Endometrial microvascular endothelial cells (primary cell): ENCODE results near the gene CNTFR. TPM values are rescaled to one million over a fixed set of nuclear protein-coding genes. Genes with fewer than 3 reads are reported as not detected.

ENCODE experiments used
- in situ Hi-C: cut with HindIII; loops from 2 replicates; pipeline ENCODE4 v1.10.0; 2017; ENCODE audit warnings: low sequenced_read_pairs, low pct_unique_long_range_greater_than_20kb; ENCODE audit errors: inconsistent ontology term
- total RNA-seq: library from RNA; depleted of rRNA; stranded (reverse); fragments of >200 nt; gene quantifications from one replicate; pipeline ENCODE4 v1.2.3, GENCODE V29; 2015; ENCODE audit errors: inconsistent ontology term

Gene CNTFR
- total RNA-seq, 1 donor from 2014 or later = not detected

DNA sequence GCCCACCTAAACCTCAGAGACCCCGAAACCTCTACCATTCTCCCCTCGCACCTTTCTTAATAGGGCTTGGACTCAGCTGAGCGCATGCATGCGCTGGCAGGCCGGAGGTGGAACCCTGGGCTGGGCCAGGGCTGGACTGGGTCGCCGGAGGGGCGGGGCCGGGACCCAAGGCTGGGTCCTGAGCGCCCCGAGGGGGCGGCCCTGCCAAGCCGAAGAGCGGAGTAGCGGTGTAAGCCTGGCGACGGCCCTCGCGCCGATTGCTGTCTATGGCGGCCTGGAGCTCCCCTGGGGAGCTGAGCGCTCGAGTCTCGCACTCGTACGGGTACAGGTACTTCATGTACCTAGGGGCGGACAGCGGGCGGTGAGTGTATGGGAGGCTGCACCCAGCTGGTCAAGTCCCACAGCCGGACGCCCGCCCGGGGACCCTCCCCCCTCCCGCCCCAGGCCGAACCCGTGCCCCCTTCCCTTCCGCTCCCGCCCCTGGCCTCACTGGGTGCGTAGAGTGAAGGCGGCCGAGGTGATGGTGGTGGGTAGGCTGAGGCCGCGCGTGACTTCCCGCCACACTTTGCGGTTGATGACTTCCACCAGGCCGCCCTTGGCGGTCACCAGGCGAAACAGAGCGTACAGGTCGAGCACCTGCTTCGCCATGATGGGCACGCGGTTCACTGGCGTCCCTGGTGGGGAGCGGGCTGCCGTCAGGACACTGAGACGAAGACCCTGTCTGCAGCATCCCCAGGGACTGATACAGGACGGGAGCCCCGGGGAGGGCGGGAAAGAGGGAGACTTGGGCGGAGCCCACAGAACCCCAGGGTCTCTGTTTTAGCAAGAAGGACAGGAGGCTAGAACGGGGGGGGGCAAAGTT lies 34.1 kb upstream of the CNTFR start:
- in situ Hi-C loops = no loop called here

- in situ Hi-C loops = no loop called here
Observed at GRCh38 chr9:34620061-34620994, 30.8 kb upstream of the CNTFR start, which contains the start of gene DCTN3. Gene DCTN3, minus strand, starts transcription at chr9:34620495. Its CDS starts 31 bp downstream, at chr9:34620464.

GRCh38 chr9:34615132-34615531 lies 25.6 kb upstream of the CNTFR start:
- in situ Hi-C loops = no loop called here

DNA sequence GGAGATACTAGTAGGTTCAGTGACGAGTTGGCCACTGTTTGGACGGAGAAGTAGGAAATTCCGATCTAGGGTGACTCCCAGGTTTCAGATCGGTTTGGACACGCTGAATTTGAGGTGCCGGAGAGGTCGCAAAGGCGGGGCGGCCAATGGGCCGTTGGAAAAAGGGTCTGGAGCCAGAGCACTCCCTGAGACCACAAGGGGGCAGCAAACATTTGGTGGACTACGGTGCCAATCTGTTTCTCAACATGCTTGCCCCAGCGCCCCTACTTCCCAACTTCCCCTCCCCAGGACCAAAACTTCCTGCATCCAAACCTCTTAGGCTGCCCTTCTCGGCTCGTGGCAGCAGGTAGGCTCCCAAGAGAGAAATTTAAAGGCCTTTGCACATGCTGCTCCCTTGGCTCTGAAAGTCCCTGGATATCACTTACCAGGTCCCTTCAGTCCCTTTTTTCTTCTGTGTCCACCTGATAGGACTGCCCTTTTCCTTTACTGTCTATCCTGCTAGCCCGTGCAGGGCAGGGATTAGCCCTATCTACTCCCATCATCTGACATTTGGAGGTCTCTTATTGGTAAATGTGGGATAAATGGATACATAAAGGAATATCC lies 23.4 kb upstream of the CNTFR start:
- in situ Hi-C loops = no loop called here

DNA sequence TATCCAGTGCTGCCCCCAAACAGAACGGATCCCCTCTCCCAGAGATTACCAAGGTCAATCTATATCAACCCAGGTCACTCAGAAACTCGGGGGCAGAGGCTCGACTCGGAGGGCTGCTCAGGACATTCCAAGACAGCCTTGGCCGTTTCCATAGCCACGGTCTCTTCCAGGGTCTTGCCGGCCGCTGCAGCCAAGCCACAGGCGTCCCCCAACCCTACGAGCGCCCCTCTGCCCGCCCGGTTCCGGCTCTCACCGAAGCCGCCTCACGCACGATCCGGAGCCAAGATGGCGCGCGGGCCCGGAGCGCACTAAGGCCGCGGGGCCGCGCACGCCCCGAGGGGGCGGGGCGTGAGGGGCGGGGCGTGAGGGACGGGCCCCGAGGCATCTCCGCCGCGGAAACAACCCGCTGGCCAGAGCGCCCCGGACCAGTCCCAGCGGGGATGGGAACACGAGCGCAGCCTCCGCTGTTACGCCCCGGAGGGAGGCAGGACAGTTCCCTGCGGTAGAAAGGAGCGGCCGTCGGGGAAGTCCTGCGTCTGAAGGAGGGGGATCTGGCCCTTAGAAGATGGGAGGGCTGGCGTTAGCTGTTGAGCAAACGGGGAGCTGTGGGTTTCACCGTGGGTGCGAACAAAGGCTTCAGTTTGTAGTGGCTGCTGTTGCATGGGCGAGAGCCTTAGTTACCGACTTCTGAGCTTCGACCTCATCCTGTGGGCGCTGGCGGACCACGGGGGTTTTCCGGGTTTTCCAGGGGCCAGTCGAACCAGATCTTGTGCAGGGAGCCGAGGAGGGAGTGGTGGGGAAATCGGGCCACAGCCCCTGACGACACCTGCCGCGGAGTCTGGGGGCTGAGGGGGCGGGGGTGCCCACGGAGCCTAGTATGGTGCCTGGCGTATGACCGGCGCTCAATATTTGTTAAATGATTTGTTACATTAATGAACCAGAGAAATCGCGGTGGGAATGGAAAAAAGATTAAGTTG lies 22.6 kb upstream of the CNTFR start, which contains the start of gene RPP25L:
Gene RPP25L (minus strand): TSS at position 287 of the 977 bp plus-strand sequence. CDS start 801 bp downstream, outside the sequence.
- in situ Hi-C loops = no loop called here

DNA sequence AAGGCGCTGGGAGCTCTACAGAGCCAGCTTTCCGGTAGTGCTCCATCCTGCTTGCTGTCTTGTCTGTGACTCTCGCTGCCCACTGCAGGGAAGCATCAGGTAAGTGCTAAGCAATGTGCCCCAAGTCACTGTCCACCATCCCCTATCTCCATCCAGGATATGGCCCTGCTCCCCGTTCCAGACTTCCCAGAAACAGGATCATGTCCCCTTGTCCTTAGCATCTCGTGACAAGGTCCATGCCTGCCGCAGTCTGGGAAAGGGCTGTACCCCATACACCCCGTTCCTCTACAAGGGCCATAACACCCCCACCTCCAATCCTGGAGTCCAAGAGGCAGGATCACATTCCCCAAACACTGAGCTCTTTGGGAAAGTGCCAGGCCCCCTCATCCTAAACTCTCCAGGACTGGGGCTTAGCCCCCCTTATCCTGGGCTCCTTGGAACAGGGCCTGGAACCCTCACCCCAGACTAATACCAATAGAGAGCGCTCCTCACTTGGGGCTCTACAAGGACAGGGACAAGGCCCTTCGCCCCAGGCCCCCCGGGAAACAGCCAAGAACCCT lies 21.8 kb upstream of the CNTFR start:
- in situ Hi-C loops = no loop called here

DNA sequence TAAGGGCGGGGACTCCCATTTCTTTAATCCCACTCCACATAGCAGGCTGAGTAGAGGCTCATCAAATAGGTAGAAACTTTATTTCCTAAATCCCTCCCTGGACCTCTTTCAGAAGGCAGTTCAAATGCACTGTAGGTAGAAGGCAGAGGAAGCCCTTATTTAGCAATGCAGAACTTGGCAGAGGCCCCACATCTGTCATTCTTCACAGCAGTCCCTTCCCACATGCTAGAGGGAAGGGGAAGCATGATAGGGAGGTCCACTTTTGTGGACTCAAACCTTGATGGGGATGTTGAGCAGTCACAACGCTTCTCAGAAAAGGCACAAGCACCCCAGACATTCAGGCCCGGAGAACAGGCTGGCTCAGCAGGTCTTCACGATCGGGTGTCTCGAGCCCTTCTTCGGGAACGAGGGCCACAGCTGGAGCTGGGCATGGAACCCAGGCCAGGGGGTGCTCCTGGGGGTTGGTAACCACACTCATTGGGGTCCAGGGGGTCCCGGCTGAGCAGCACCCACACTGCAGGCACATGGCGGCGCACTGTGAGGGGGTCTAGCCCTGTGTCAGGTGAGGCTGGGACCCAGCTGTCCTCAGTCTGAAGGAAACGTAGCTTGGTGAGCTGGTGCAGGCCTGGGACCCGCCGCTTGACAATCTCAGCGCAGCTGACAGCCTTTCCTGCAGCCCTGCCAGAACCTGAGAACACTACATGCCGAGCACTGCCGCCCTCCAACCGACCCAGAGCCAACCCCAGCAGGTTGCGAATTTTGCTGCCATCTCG lies 21.1 kb upstream of the CNTFR start:
- in situ Hi-C loops = no loop called here

- in situ Hi-C loops = no loop called here
Observed at GRCh38 chr9:34607331-34607730, 17.8 kb upstream of the CNTFR start.

DNA sequence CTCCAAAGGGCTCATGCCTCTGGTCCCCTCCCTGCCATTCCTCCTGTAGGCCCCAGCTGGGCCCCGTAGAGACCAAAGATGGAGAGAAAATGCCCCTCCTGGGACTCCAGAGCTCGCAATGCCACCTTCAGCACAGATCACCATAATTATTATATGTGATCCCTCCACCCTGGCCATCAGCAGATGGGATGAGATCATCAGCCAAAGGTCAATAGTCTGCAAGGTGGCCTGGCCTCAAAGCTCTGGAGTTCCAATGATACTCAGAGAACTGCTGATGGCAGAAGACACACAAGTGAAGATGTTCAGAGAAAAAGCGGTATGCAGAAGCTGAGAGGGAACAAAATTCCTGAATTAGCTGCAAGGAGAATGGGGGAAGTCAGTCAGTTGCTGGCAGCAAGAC lies 17.4 kb upstream of the CNTFR start:
- in situ Hi-C loops = no loop called here

DNA sequence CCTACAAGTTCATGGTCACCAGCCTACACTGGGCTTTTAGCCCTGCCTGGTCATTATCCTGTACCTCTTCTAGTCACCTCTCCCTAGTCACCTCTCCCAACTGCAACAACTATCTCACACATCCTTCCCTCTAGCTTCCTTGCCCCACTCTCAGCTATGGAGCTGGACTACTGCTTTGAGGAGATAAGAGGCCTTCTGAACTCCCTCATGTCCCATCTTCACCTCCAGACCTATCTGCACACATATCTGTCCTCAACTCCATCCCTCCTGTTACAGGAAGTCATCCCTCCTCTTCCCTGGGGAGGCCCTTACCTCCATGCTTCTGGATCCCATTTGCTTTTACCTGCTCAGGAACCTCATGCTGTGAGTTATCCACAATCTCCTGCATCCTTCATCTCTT lies 16.7 kb upstream of the CNTFR start:
- in situ Hi-C loops = no loop called here

DNA sequence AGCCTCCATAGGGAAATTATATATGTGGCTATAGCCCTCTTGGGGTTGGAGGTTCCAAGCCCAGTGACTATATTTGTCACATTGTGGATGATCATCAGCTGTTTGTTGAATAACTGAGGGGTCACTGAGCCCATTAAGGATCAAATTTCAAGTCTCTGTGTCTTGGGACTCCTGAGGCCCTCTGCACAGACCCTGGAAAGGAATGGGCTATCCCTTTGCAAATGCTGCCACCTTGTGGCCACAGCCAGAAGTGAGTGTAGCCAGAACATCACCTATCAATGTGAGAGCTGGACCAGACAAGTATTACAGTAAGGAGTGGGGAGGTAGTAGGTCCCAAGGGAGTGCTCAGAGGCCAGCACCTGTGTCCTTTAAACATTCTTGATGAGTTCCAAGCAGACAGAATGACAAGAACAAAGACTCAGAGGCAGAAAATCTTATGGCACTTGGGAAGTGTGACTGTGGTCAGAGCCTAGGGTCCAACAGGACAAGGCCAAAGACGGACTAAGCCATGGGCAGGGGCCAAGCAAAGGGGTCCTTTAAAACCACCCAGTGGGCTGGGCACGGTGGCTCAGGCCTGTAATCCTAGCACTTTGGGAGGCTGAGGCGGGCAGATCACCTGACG lies 14.2 kb upstream of the CNTFR start:
- in situ Hi-C loops = no loop called here

DNA sequence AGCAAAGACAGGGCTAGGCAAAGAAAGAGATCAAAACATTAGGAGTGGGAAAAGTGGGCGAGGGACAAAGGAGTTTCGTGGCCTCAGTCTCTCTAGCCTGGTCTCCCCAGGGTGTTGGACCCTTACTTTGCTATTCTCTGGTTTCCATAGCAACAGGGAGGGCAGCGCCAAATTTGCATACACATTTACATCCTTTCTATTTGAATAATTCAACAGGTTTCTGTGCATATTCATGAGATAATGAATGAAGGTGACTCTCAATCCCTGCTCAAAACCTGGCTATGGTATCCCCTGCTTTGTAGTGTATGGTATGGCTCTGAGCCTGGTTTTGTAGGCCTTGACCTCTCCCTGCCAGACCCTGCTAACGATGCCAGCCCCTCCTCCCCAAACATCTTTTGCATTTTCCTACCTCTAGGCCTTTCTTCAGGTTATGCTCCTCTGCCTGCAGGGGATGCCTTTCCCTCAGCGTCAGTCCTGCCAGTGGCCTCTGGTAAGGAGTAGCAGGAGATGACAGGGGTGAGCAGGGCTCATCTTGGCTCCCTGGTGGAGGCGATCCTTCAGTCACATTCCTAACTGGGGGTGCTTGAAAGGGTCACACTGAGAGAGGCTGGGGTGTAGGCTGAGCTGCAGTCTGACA lies 12.5 kb upstream of the CNTFR start:
- in situ Hi-C loops = no loop called here

DNA sequence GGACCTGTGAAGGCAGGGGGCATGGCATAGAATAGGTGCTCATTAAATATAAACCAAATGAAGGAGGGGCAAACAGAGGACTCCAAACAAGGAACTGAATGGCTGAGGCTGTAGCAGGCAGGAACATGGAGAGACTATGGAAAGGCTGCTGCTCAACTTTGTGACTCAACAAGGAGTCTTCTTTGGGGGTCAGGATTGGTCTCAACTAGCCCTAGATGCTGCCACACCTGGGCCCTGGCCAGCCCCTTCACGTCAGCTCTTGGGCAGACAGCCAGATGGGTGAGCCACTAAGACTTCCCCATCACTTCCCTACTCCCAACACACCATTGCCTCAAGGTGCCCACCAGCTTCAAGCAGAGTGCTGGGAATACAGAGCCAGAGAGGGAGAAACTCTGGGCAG lies 11.4 kb upstream of the CNTFR start:
- in situ Hi-C loops = no loop called here

DNA sequence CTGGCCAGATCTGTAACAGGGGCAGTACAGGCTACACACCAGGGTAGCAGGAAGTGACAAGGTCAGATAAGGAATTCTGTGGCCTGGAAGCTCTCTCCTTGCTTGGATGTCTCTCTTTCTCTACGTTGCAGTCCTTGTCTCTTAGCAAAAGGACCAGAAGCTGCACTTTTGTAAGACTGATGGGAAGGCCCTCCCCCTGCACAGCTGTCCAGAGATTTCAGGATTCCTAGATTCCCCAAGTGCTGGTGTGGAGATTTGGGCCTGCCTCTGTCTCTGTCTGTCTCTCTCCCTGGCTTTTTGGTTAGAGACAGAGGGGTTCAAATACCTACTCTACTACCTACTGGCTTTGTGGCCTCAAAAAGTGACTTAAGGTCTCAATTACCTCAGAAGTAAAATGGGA lies 10.0 kb upstream of the CNTFR start:
- in situ Hi-C loops = no loop called here

DNA sequence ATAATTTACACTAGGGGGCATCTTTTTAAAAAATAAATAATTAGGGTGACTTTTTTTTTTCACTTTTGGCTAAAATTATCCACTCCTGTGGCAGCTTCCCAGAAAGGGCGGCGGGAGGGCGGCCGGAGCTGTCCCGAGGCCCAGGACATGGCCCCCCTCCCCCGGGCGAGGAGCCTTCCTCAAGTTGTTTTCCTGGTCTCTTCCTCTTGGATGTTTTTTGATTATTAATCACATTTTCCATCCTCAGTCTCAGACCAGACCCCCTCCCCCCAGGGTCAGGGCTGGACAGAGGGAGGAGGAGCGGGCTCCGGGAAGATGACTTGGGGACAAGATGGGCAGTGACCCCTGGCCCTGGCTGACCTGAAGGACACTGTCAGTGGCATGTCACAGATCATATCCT lies 4.7 kb upstream of the CNTFR start:
- in situ Hi-C loops = no loop called here

DNA sequence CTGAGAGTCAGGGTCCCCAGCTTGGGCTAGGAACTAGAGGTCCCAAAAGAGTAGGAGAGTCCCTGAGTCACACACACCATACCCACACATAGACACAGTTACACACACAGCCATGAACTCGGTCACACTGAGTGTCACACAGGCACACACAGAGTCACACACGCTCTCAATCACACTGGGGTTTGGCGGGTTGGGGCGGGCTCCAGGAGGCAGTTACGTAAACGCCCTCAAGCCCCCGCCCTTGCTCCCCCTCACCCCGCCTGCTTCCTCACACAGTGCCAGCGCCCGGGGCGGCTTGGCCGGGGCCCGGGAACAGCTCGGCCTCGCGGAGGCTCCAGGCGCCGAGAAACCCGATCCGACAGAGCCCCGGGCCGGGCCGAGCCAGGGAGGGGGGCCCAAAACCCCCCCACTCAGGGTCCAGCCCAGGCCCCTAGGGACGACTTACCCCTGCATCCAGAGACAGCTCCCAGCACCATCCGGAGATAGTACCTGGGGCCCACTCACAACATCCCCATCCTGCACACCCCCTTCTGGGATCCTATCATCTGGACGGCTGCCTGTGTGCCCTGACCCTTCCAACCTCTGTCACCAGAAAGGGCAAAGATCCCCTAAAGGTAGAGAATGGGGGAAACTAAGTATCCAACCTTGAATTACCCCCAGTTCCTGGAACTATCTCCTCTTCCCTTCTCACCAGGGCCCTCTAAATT lies 3.5 kb upstream of the CNTFR start:
- in situ Hi-C loops = no loop called here
